Activated CD4-positive, alpha-beta T cell treated with anti-CD3 and anti-CD28 coated beads for 36 hours (primary cell): ENCODE measurements around the gene PKD1L1. TPM values are rescaled to one million over a fixed set of nuclear protein-coding genes. Genes with fewer than 3 reads are reported as not detected.

Experiments used
- ATAC-seq: fragments of 200-7000 bp; cut with Tn5 transposase; one replicate; pipeline ENCODE4 v1.10.0; 2021; ENCODE audit warnings: mild to moderate bottlenecking, moderate library complexity
- CTCF ChIA-PET: fragments of 350-600 bp; sonication (Branson Sonifier 250); formaldehyde crosslinking; loops from one replicate; lab custom pipeline; 2021; ENCODE audit warnings: antibody characterized with exemption; lab: Charles Lee
- POLR2A ChIA-PET: fragments of 350-600 bp; sonication (Branson Sonifier 250); formaldehyde crosslinking; loops from one replicate; lab custom pipeline; 2021; ENCODE audit warnings: antibody characterized with exemption, inconsistent platforms; lab: Charles Lee
- DNase-seq: peaks from one replicate; pipeline ENCODE4 v3.0.0-alpha.2; 2020
- H3K27ac Mint-ChIP-seq: one replicate; pipeline ENCODE4 v1.8.0; 2021; ENCODE audit warnings: mixed read lengths
- H3K27me3 Mint-ChIP-seq: one replicate; pipeline ENCODE4 v1.8.0; 2021; ENCODE audit warnings: mixed read lengths
- H3K36me3 Mint-ChIP-seq: one replicate; pipeline ENCODE4 v1.8.0; 2021; ENCODE audit warnings: low read depth, mixed read lengths
- H3K4me1 Mint-ChIP-seq: one replicate; pipeline ENCODE4 v1.8.0; 2021; ENCODE audit warnings: mixed read lengths
- H3K4me3 Mint-ChIP-seq: one replicate; pipeline ENCODE4 v1.8.0; 2021; ENCODE audit warnings: mild to moderate bottlenecking, moderate library complexity, mixed read lengths
- H3K9me3 Mint-ChIP-seq: one replicate; pipeline ENCODE4 v1.8.0; 2021; ENCODE audit warnings: low read depth, mixed read lengths
- intact Hi-C, 2 experiments: fragments of 100-400 bp; cut with DNase I in 1 of 2; cut with micrococcal nuclease in 1 of 2; formaldehyde crosslinking; loops; one replicate each; pipeline versions ENCODE4 v1.14.2 to v1.15.1; 2022 to 2024; cut with DNase I, micrococcal nuclease
- total RNA-seq, 2 experiments: library from RNA; stranded (reverse); gene quantifications; one replicate each; pipeline ENCODE4 v1.2.3, GENCODE V29; 2021

Gene PKD1L1
- total RNA-seq, 2 experiments from 2014 or later: 0.09 to 0.16 TPM

- no peaks in the 10 kb centered on the region for H3K4me1 Mint-ChIP-seq
- no peaks in the 10 kb centered on the region for H3K36me3 Mint-ChIP-seq
- CTCF ChIA-PET: interaction anchor here (0.6 kb wide), 1 partner anchor 268 kb away, joined by 3 read pairs; no protein-coding TSS in a partner anchor
- ATAC-seq (no peak), DNase-seq (no peak)
- no peaks in the 10 kb centered on the region for H3K27me3 Mint-ChIP-seq
- intact Hi-C loops: no loop called here
- POLR2A ChIA-PET: no interaction called here
- H3K4me3 Mint-ChIP-seq: no peak overlapping the region
- no peaks in the 10 kb centered on the region for H3K9me3 Mint-ChIP-seq
- H3K27ac Mint-ChIP-seq: no peak overlapping the region
Measured at GRCh38 chr7:47812429-47813136, 135.7 kb downstream of the PKD1L1 start.

DNA sequence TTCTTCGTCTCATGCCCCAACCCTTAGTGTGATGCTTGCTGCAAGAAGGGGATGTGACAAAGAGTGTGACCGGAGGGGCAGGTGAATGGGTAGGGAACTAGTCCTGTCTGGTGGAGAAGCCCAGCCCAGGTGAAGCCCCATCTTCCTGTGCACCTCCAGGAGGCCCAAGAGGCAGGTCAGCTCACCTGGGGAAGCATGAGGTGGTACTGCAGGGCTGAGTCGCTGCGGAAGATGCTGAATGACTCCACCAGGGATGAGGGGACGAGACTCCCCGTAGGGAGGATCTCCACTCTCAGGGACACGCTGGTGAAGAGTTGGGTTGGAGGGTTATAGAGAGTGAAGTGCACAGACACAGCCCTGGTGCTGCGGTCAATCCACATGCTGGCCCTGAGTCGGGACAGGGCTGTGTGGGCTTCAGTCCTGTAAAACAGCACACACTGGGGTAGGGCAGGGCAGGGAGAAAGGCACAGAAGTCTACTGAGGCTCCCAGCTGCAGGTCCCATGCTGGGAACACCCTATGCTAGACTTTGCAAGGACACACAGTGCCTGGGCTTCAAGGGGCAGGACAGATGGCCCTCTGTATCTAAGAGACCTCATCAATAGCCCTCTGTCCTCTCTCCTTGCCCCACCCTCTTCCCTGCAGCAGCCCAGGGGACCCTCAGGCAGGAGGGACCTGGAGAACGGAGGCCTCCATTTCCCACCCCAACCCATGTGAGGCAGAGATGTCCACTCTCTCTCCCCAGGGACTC is 136.5 kb downstream of the PKD1L1 start:
- ChIA-PET CTCF (interaction anchor here (1.0 kb wide), 1 partner anchor 492 kb away, joined by 3 read pairs; no protein-coding TSS in a partner anchor), POLR2A (no interaction called here)
- no peak for ATAC-seq
- Mint-ChIP-seq H3K9me3 (no peaks in the 10 kb centered on the region), H3K4me3 (no peak overlapping the region), H3K27me3 (no peaks in the 10 kb centered on the region), H3K4me1 (no peaks in the 10 kb centered on the region), H3K27ac (no peak overlapping the region), H3K36me3 (no peaks in the 10 kb centered on the region)
- no peak for DNase-seq
- intact Hi-C loops: no loop called here

GRCh38 chr7:47809387-47809786 is 138.9 kb downstream of the PKD1L1 start:
- ChIA-PET POLR2A (no interaction called here), CTCF (interaction anchor here (1.0 to 1.7 kb wide), 3 partner anchors 10 to 543 kb away, joined by 3 to 7 read pairs (median 5); no protein-coding TSS in a partner anchor)
- DNase-seq (no peak), ATAC-seq (no peak)
- Mint-ChIP-seq H3K27ac (no peak overlapping the region), H3K36me3 (no peaks in the 10 kb centered on the region), H3K4me3 (no peak overlapping the region), H3K9me3 (no peaks in the 10 kb centered on the region), H3K4me1 (no peaks in the 10 kb centered on the region), H3K27me3 (no peaks in the 10 kb centered on the region)
- intact Hi-C loops: no loop called here

- ChIA-PET POLR2A (no interaction called here), CTCF (interaction anchor here (0.6 to 1.7 kb wide), 4 partner anchors 9 to 132 kb away, joined by 3 to 7 read pairs (median 3); no protein-coding TSS in a partner anchor)
- Mint-ChIP-seq H3K36me3 (no peaks in the 10 kb centered on the region), H3K9me3 (no peaks in the 10 kb centered on the region), H3K4me3 (no peak overlapping the region), H3K4me1 (no peaks in the 10 kb centered on the region), H3K27ac (no peak overlapping the region), H3K27me3 (no peaks in the 10 kb centered on the region)
- DNase-seq: no peak
- intact Hi-C loops: no loop called here
- ATAC-seq: no peak
Measured at GRCh38 chr7:47808321-47808720, 139.9 kb downstream of the PKD1L1 start.

- intact Hi-C loops: no loop called here
- no peak overlapping the region for H3K27ac Mint-ChIP-seq
- CTCF ChIA-PET: interaction anchor here (0.7 kb wide), 1 partner anchor 8 kb away, joined by 3 read pairs; no protein-coding TSS in a partner anchor
Measured at GRCh38 chr7:47807756-47808155, 140.5 kb downstream of the PKD1L1 start.

DNA sequence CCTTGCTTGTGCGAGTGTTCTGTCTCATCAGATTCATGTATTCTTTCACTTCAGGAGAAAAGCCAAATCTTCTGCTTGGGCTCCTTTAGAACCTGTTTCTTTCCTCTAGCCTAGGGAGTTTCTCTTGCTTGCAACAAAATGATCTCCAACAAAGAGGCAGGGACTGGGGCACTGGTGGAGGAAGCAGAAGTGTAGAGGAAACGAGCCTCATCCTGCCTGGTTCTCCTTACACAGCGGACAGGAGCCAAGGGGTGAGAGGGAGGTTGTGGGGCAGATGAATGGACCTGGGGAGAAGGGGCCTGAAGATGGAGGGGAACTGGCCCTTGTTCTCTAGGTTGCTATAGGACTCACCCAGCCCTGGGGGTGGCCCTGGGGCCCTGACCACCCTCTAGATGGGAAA is 141.1 kb downstream of the PKD1L1 start:
- ChIA-PET POLR2A (no interaction called here), CTCF (no interaction called here)
- DNase-seq: no peak
- Mint-ChIP-seq H3K36me3 (no peaks in the 10 kb centered on the region), H3K4me1 (no peaks in the 10 kb centered on the region), H3K4me3 (no peak overlapping the region), H3K27ac (no peak overlapping the region), H3K9me3 (no peaks in the 10 kb centered on the region), H3K27me3 (no peaks in the 10 kb centered on the region)
- no peak for ATAC-seq
- intact Hi-C loops: no loop called here

More at GRCh38 chr7:47807756-47808155, 140.5 kb downstream of the PKD1L1 start:
- no peak overlapping the region for H3K4me3 Mint-ChIP-seq
- H3K4me1 Mint-ChIP-seq: no peaks in the 10 kb centered on the region
- H3K9me3 Mint-ChIP-seq: no peaks in the 10 kb centered on the region
- DNase-seq: no peak
- POLR2A ChIA-PET: no interaction called here
- no peaks in the 10 kb centered on the region for H3K27me3 Mint-ChIP-seq
- ATAC-seq: no peak
- H3K36me3 Mint-ChIP-seq: no peaks in the 10 kb centered on the region

DNA sequence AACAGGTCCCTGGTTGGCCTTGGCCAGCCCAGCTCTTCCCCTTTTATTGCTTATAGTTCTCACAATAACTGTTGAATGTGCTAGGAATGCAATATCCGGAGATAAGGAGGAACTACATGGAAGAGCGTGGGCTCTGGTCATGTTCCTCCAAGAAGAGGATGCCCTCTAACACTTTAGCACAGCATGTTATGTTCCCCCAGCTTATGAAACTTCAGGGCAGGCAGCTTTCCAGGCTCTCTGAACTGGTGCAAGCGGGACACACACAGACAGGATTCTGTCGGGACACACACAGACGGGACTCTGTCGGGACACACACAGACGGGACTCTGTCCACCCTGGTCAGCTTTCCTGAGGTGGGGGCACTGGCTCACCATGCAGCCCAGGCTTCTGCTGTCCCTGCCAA is 141.6 kb downstream of the PKD1L1 start:
- Mint-ChIP-seq H3K27ac (no peak overlapping the region), H3K4me1 (no peaks in the 10 kb centered on the region), H3K36me3 (no peaks in the 10 kb centered on the region), H3K27me3 (no peaks in the 10 kb centered on the region), H3K4me3 (no peak overlapping the region), H3K9me3 (no peaks in the 10 kb centered on the region)
- ChIA-PET POLR2A (no interaction called here), CTCF (interaction anchor here (0.7 to 1.6 kb wide), 2 partner anchors 11 to 12 kb away, joined by 3 read pairs; no protein-coding TSS in a partner anchor)
- intact Hi-C loops: no loop called here
- DNase-seq (no peak), ATAC-seq (no peak)

DNA sequence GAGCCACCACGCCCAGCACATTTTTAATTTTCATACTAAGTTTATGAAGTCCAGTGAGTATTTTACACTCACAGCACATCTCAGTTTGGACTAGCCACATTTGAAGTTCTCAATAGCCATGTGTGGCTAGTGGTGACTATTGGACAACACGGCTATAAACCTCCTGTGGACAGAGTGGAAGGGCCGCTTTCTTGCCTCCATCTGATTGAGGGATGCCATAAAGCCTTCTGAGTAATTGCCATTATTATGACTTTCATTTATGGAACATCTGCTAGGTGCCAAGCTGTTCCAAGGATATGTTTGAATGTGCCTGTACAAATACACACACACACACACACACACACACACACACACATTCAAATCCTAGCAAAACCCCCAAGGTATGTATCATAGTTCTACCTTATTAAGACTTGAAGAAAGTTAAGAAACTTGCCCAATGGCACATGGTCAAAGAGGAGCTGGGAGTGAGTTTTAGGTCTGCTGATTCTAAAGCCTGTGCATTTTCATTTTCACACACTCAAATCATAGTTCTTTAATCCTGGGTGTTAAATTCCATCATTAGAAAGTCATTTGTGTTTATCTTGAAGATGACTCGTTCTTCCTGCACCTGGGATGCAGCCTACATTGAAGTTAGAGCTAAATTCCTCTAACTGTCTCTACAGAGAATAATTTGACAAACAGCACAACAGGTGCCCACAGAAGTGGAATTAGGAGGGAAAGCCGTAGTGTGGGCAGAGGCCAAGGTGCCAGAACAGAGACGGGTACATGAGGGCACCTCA is 143.3 kb downstream of the PKD1L1 start:
- Mint-ChIP-seq H3K9me3 (no peaks in the 10 kb centered on the region), H3K4me3 (no peak overlapping the region), H3K27me3 (no peaks in the 10 kb centered on the region), H3K36me3 (no peaks in the 10 kb centered on the region), H3K27ac (no peak overlapping the region), H3K4me1 (no peaks in the 10 kb centered on the region)
- no peak for ATAC-seq
- ChIA-PET POLR2A (no interaction called here), CTCF (interaction anchor here (1.6 kb wide), 1 partner anchor 14 kb away, joined by 3 read pairs; no protein-coding TSS in a partner anchor)
- DNase-seq: no peak
- intact Hi-C loops: no loop called here

DNA sequence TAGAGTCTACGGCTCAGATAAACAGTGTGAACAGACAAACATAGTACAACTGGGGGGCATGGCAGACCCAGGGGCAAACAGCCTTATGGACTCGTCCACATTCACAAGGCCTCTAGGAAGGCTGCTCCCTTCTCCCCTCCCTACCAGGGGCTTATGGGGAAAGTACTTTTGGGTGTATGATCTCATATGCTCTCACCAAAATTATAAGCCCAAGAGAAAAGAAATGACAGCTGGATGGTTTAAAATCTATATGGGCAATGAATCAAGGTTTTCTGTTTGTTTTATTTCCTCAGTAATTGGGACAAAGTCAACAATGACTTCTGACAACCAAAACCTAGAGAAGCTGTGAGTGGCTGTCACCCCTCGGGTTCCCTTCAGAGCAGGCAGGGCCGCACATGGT is 144.4 kb downstream of the PKD1L1 start:
- Mint-ChIP-seq H3K27ac (no peak overlapping the region), H3K27me3 (no peaks in the 10 kb centered on the region), H3K36me3 (no peaks in the 10 kb centered on the region), H3K4me1 (no peaks in the 10 kb centered on the region), H3K9me3 (no peaks in the 10 kb centered on the region), H3K4me3 (no peak overlapping the region)
- POLR2A ChIA-PET: no interaction called here
- CTCF ChIA-PET: no interaction called here
- intact Hi-C loops: no loop called here
- no peak for ATAC-seq
- no peak for DNase-seq

DNA sequence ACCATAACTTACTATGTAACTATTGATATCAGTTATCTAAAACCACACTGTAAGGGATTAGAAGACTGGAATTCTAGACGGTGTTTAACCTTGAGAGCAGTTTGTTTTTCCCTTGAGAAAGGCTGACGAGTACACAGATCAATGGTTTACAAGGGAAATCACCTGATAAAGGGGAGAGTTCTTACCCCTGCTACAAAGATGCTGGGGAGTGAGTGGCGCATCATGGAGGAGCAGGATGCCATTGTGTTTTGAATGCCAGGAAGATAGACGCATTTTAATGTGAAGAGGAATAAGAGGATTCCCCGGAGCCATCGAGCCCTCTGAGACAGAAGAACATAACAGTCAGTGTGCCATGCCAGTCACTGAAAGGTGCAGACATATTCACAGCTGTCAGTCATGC is 145.2 kb downstream of the PKD1L1 start:
- H3K9me3 Mint-ChIP-seq: no peaks in the 10 kb centered on the region
- no peaks in the 10 kb centered on the region for H3K27me3 Mint-ChIP-seq
- H3K36me3 Mint-ChIP-seq: no peaks in the 10 kb centered on the region
- ChIA-PET POLR2A (interaction anchor here (0.6 kb wide), 1 partner anchor 53 kb away, joined by 3 read pairs; no protein-coding TSS in a partner anchor), CTCF (no interaction called here)
- DNase-seq (no peak), ATAC-seq (no peak)
- H3K4me3 Mint-ChIP-seq: no peak overlapping the region
- no peak overlapping the region for H3K27ac Mint-ChIP-seq
- no peaks in the 10 kb centered on the region for H3K4me1 Mint-ChIP-seq
- intact Hi-C loops: no loop called here

GRCh38 chr7:47801423-47801822 is 146.8 kb downstream of the PKD1L1 start:
- no peak for ATAC-seq
- CTCF ChIA-PET: interaction anchor here (0.6 kb wide), 1 partner anchor 274 kb away, joined by 4 read pairs; no protein-coding TSS in a partner anchor
- no peak overlapping the region for H3K4me3 Mint-ChIP-seq
- H3K9me3 Mint-ChIP-seq: no peaks in the 10 kb centered on the region
- H3K27ac Mint-ChIP-seq: no peak overlapping the region
- no peak for DNase-seq
- H3K27me3 Mint-ChIP-seq: no peaks in the 10 kb centered on the region
- no peaks in the 10 kb centered on the region for H3K36me3 Mint-ChIP-seq
- POLR2A ChIA-PET: no interaction called here
- H3K4me1 Mint-ChIP-seq: no peaks in the 10 kb centered on the region
- intact Hi-C loops: no loop called here
